Measurements from ENCODE around the gene DNAJC11.

The DNAJC11 gene

GRCh38 chr1:6627031-6627430 is 74.6 kb downstream of the DNAJC11 start:
- Histone ChIP-seq H4K20me1 (ENCODE audit: insufficient read depth, low read length) (peaks cover 2% of the 10 kb centered on the region; the same call in 1 of the 2 replicates), H3K9ac (ENCODE audit: low read length) (no peak overlapping the region), H3K27ac (ENCODE audit: low read length) (no peak overlapping the region), H3K4me2 (ENCODE audit: low read length) (no peak overlapping the region), H3K79me2 (ENCODE audit: low read length) (peaks cover 25% of the 10 kb centered on the region), H3K27me3 (ENCODE audit: low read depth, low read length) (no peaks in the 10 kb centered on the region), H3K4me1 (ENCODE audit: low read length) (peaks cover 9% of the 10 kb centered on the region; the same call in 1 of the 2 replicates), H3K36me3 (replicated peaks; ENCODE audit: low read depth, low read length) (peaks cover 7% of the 10 kb centered on the region), H3K9me3 (ENCODE audit: insufficient read depth, low read length) (no peaks in the 10 kb centered on the region), H2AFZ (ENCODE audit: low read depth, low read length) (no peak overlapping the region), H3K4me3 (ENCODE audit: low read length) (no peak overlapping the region)
- TF ChIP-seq CTCF (IDR thresholded peaks at IDR 0.05; ENCODE audit: low read depth, low read length) (no peak), EZH2phosphoT487 (IDR thresholded peaks at IDR 0.05; ENCODE audit: low read depth) (no peak)

- Histone ChIP-seq H3K9ac (ENCODE audit: low read length) (peak overlapping the region; percentile 69), H3K79me2 (ENCODE audit: low read length) (peaks cover 25% of the 10 kb centered on the region), H3K9me3 (ENCODE audit: insufficient read depth, low read length) (no peaks in the 10 kb centered on the region), H3K4me3 (ENCODE audit: low read length) (peak overlapping the region; percentile 93), H3K27me3 (ENCODE audit: low read depth, low read length) (no peaks in the 10 kb centered on the region), H3K4me2 (ENCODE audit: low read length) (peak overlapping the region; percentile 86), H2AFZ (ENCODE audit: low read depth, low read length) (no peak overlapping the region; the same call in 1 of the 2 replicates), H3K4me1 (ENCODE audit: low read length) (peaks cover 9% of the 10 kb centered on the region; the same call in 1 of the 2 replicates), H3K27ac (ENCODE audit: low read length) (no peak overlapping the region), H3K36me3 (replicated peaks; ENCODE audit: low read depth, low read length) (peaks cover 14% of the 10 kb centered on the region), H4K20me1 (ENCODE audit: insufficient read depth, low read length) (peaks cover 4% of the 10 kb centered on the region; the same call in 1 of the 2 replicates)
- TF ChIP-seq CTCF (IDR thresholded peaks at IDR 0.05; ENCODE audit: low read depth, low read length), result no peak
- TF ChIP-seq EZH2phosphoT487 (IDR thresholded peaks at IDR 0.05; ENCODE audit: low read depth), result no peak
Observed at GRCh38 chr1:6625584-6626149, 75.9 kb downstream of the DNAJC11 start.

- Histone ChIP-seq H3K36me3 (replicated peaks; ENCODE audit: low read depth, low read length) (peaks cover 19% of the 10 kb centered on the region), H3K9ac (ENCODE audit: low read length) (peak within 1 kb of the TSS; percentile 69), H3K27ac (ENCODE audit: low read length) (no peak within 1 kb of the TSS), H3K9me3 (ENCODE audit: insufficient read depth, low read length) (no peaks in the 10 kb centered on the region), H3K4me1 (ENCODE audit: low read length) (peaks cover 9% of the 10 kb centered on the region; the same call in 1 of the 2 replicates), H3K4me3 (ENCODE audit: low read length) (peak within 1 kb of the TSS; percentile 93), H4K20me1 (ENCODE audit: insufficient read depth, low read length) (peaks cover 4% of the 10 kb centered on the region; the same call in 1 of the 2 replicates), H3K27me3 (ENCODE audit: low read depth, low read length) (no peaks in the 10 kb centered on the region), H3K4me2 (ENCODE audit: low read length) (peak within 1 kb of the TSS; percentile 86), H2AFZ (ENCODE audit: low read depth, low read length) (no peak within 1 kb of the TSS; the same call in 1 of the 2 replicates), H3K79me2 (ENCODE audit: low read length) (peaks cover 25% of the 10 kb centered on the region)
- TF ChIP-seq CTCF (IDR thresholded peaks at IDR 0.05; ENCODE audit: low read depth, low read length) (peak; percentile 16; the same call in 1 of the 2 replicates), EZH2phosphoT487 (IDR thresholded peaks at IDR 0.05; ENCODE audit: low read depth) (no peak)
Observed at GRCh38 chr1:6624710-6625583, 76.7 kb downstream of the DNAJC11 start, which contains the start of gene THAP3. Gene THAP3, plus strand, starts transcription at chr1:6624868. Its CDS starts 351 bp downstream, at chr1:6625219.
